ENCODE data around the gene PLXNB3.

The PLXNB3 gene

GRCh38 chrX:153773218-153773611 is 9.2 kb downstream of the PLXNB3 start:
- H3K4me3 ChIP-seq (replicated peaks; ENCODE audit: low read depth, low read length), result no peak overlapping the region
- no peak for DNase-seq (ENCODE audit: low read depth)
- TF ChIP-seq CTCF (IDR thresholded peaks at IDR 0.05; ENCODE audit: low read length, missing control alignments), result no peak

GRCh38 chrX:153773741-153774575 is 9.9 kb downstream of the PLXNB3 start:
- TF ChIP-seq CTCF (IDR thresholded peaks at IDR 0.05; ENCODE audit: low read length, missing control alignments), result no peak
- no peak for DNase-seq (ENCODE audit: low read depth)
- no peak overlapping the region for H3K4me3 ChIP-seq (replicated peaks; ENCODE audit: low read depth, low read length)

- H3K4me3 ChIP-seq (replicated peaks; ENCODE audit: low read depth, low read length), result no peak overlapping the region
- no peak for DNase-seq (ENCODE audit: low read depth)
- no peak for TF ChIP-seq CTCF (IDR thresholded peaks at IDR 0.05; ENCODE audit: low read length, missing control alignments)
These were observed 10.7 kb downstream of the PLXNB3 start for GRCh38 chrX:153774576-153775292.

GRCh38 chrX:153775293-153776119 is 11.5 kb downstream of the PLXNB3 start:
- H3K4me3 ChIP-seq (replicated peaks; ENCODE audit: low read depth, low read length), result no peak overlapping the region
- DNase-seq (ENCODE audit: low read depth), result no peak
- no peak for TF ChIP-seq CTCF (IDR thresholded peaks at IDR 0.05; ENCODE audit: low read length, missing control alignments)

GRCh38 chrX:153776120-153776599 is 12.1 kb downstream of the PLXNB3 start:
- H3K4me3 ChIP-seq (replicated peaks; ENCODE audit: low read depth, low read length), result no peak overlapping the region
- DNase-seq (ENCODE audit: low read depth), result no peak
- no peak for TF ChIP-seq CTCF (IDR thresholded peaks at IDR 0.05; ENCODE audit: low read length, missing control alignments)

GRCh38 chrX:153776611-153777045 is 12.6 kb downstream of the PLXNB3 start:
- no peak for TF ChIP-seq CTCF (IDR thresholded peaks at IDR 0.05; ENCODE audit: low read length, missing control alignments)
- no peak for DNase-seq (ENCODE audit: low read depth)
- no peak overlapping the region for H3K4me3 ChIP-seq (replicated peaks; ENCODE audit: low read depth, low read length)
